MCF 10A (cell line): ENCODE data around the gene PDE1C. TPM values are rescaled to one million over a fixed set of nuclear protein-coding genes. Genes with fewer than 3 reads are reported as not detected.

Experiments used
- Bru-seq: library from RNA; stranded (reverse); fragments of 400-500 nt; gene quantifications from one replicate; lab custom pipeline; 2021; lab: Mats Ljungman, UMichigan
- BruChase-seq, 2 experiments: library from RNA; stranded (reverse); fragments of 400-500 nt; gene quantifications; one replicate each; lab custom pipeline; 2021; lab: Mats Ljungman, UMichigan
- BruUV-seq: library from RNA; stranded (reverse); fragments of 400-500 nt; replicated peaks from 2 replicates; lab custom pipeline; 2021; lab: Mats Ljungman, UMichigan
- CTCF ChIA-PET: fragments of 300-600 bp; sonication (Branson Sonifier 250); formaldehyde crosslinking; extraction: SDS; loops from one replicate; lab custom pipeline; 2021; ENCODE audit warnings: antibody characterized with exemption, inconsistent platforms; lab: Yijun Ruan, JAX
- POLR2A ChIA-PET: fragments of 300-600, 350-650 bp; sonication (Branson Sonifier 250); formaldehyde crosslinking; extraction: SDS; loops from one replicate; lab custom pipeline; 2020; ENCODE audit warnings: antibody characterized with exemption, inconsistent platforms; lab: Yijun Ruan, JAX
- DNase-seq: peaks from one replicate; pipeline ENCODE4 v3.0.0-alpha.2; 2018; ENCODE audit not compliant: unreplicated experiment
- H3K27ac Mint-ChIP-seq: one replicate; pipeline ENCODE4 v1.8.0; 2022; ENCODE audit warnings: mild to moderate bottlenecking, low read depth, mixed read lengths; ENCODE audit not compliant: unreplicated experiment
- H3K27me3 Mint-ChIP-seq: one replicate; pipeline ENCODE4 v1.8.0; 2022; ENCODE audit warnings: mixed read lengths; ENCODE audit not compliant: insufficient read depth, unreplicated experiment
- H3K36me3 Mint-ChIP-seq: one replicate; pipeline ENCODE4 v1.8.0; 2022; ENCODE audit warnings: mild to moderate bottlenecking, moderate library complexity, mixed read lengths; ENCODE audit not compliant: insufficient read depth, unreplicated experiment
- H3K4me1 Mint-ChIP-seq: one replicate; pipeline ENCODE4 v1.8.0; 2022; ENCODE audit warnings: mixed read lengths; ENCODE audit not compliant: insufficient read depth, unreplicated experiment
- H3K4me3 Mint-ChIP-seq: one replicate; pipeline ENCODE4 v1.8.0; 2022; ENCODE audit warnings: mild to moderate bottlenecking, moderate library complexity, mixed read lengths; ENCODE audit not compliant: unreplicated experiment
- H3K9me3 Mint-ChIP-seq: one replicate; pipeline ENCODE4 v1.8.0; 2022; ENCODE audit warnings: mixed read lengths; ENCODE audit not compliant: unreplicated experiment
- intact Hi-C: fragments of 100-400 bp; cut with micrococcal nuclease; formaldehyde crosslinking; loops from 2 replicates; pipeline ENCODE4 v1.14.1; 2022
- long read RNA-seq: library from polyadenylated mRNA; stranded (forward); transcript quantifications from one replicate; pipeline ENCODE4 v2.0.0, GENCODE V29; 2022
- total RNA-seq: library from RNA; stranded (reverse); gene quantifications from 2 replicates; pipeline ENCODE4 v1.2.3, GENCODE V29; 2022
- TF ChIP-seq, protein P1 (sequence below): fragments of 200-600 bp; IDR thresholded peaks from one replicate; pipeline ENCODE4 v1.8.0; 2022; ENCODE audit warnings: antibody characterized with exemption, mild to moderate bottlenecking; ENCODE audit not compliant: unreplicated experiment

Gene PDE1C
- total RNA-seq = 0.14 and 0.27 TPM in 2 replicates
- percentile 16 among the genes with signal in this experiment for Bru-seq, nascent RNA
- percentile 11 among the genes with signal in this experiment for BruChase-seq, experiment 1, labeled RNA remaining after a 6-hour chase
- BruChase-seq, experiment 2, labeled RNA remaining after a 2-hour chase = percentile 14 among the genes with signal in this experiment
- long read RNA-seq, partial matches to known transcripts = 0 of 1 reads
- long read RNA-seq, other reads (novel, unspliced or antisense) = 1 of 1 reads

DNA sequence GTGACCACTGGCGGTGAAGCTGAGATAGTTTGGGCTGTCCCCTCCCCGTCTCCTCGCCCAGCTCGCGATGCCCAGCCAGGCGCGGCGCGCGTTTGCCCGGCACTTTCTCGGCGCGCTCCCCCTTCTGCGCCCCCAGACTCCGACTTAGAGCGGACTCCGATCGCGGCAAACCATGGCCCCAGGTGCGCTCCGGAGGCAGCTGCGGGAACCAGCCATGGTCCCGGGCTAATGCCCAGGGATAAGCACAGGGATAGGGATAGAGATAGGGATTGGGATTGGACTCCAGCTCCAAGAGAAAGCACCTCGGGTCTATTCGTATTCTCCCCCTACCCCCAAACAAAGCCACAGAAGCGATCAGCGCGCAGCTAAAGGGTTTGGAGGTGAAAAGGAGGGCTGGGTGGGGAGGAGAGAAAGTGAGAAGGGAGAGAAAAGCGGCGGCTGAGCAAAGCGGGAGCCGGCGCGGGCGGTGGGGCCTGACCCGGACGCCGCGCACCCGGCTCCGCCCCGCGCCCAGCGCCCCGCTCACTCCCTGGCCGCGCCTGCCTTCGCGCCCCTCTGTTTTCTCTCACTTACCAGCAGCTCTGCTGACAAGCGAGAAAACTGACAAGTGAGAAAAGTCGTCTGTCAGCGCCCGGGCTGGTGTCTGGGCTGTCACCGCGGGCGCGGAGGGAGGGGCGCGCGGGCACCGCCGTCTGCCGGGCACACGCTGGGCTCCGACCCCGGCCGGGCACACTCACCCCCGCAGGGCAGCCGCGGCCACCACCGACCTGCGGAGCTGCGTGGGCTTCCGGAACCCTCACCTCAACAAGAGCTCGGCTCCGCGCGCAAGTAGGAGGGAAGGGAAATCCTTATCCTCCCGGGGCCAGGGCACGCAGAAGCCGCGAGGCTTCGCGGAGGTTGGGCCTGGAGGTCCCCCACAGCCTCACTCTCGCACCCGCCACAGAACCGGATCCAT lies at the start of gene PDE1C:
Gene PDE1C (minus strand): TSS at position 2 of the 955 bp plus-strand sequence.
- Mint-ChIP-seq H3K27me3 (peaks cover 27% of the 10 kb centered on the region), H3K4me3 (peak within 1 kb of the TSS; percentile 58), H3K27ac (no peak within 1 kb of the TSS), H3K4me1 (no peaks in the 10 kb centered on the region), H3K9me3 (no peaks in the 10 kb centered on the region), H3K36me3 (no peaks in the 10 kb centered on the region)
- TF ChIP-seq, protein P1, sequence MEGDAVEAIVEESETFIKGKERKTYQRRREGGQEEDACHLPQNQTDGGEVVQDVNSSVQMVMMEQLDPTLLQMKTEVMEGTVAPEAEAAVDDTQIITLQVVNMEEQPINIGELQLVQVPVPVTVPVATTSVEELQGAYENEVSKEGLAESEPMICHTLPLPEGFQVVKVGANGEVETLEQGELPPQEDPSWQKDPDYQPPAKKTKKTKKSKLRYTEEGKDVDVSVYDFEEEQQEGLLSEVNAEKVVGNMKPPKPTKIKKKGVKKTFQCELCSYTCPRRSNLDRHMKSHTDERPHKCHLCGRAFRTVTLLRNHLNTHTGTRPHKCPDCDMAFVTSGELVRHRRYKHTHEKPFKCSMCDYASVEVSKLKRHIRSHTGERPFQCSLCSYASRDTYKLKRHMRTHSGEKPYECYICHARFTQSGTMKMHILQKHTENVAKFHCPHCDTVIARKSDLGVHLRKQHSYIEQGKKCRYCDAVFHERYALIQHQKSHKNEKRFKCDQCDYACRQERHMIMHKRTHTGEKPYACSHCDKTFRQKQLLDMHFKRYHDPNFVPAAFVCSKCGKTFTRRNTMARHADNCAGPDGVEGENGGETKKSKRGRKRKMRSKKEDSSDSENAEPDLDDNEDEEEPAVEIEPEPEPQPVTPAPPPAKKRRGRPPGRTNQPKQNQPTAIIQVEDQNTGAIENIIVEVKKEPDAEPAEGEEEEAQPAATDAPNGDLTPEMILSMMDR = no peak
- ChIA-PET POLR2A (no interaction called here), CTCF (no interaction called here)
- intact Hi-C loops = no loop called here
- DNase-seq = no peak
- no TSS peak for BruUV-seq

DNA sequence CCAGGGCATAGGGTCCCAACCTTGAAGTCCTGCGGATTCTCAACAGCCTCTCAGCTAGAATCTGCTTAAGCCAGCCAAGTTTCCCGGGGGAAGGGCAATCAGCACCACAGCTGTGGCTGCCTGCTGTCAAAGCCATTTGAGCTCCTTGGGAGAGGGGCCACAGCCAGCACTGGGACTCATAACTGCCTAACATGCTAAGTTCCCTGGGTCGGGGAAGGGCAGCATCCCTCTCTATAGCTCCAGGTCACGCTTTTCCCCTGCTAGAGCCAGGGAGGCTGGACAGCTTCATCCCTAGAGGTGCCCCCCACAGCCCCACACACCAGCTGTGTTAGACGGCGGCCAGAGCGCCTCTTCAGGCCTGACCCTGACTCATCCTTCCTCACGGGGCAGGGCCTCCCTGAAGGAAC lies 49.6 kb upstream of the PDE1C start:
- BruUV-seq = no TSS peak
- no peak overlapping the region for H3K27ac Mint-ChIP-seq
- DNase-seq = no peak
- no peak overlapping the region for H3K4me3 Mint-ChIP-seq
- intact Hi-C loops = no loop called here
- no peaks in the 10 kb centered on the region for H3K36me3 Mint-ChIP-seq
- TF ChIP-seq, protein P1 = no peak
- H3K9me3 Mint-ChIP-seq = peaks cover 9% of the 10 kb centered on the region
- ChIA-PET CTCF (no interaction called here), POLR2A (no interaction called here)
- no peaks in the 10 kb centered on the region for H3K27me3 Mint-ChIP-seq
- H3K4me1 Mint-ChIP-seq = no peaks in the 10 kb centered on the region

DNA sequence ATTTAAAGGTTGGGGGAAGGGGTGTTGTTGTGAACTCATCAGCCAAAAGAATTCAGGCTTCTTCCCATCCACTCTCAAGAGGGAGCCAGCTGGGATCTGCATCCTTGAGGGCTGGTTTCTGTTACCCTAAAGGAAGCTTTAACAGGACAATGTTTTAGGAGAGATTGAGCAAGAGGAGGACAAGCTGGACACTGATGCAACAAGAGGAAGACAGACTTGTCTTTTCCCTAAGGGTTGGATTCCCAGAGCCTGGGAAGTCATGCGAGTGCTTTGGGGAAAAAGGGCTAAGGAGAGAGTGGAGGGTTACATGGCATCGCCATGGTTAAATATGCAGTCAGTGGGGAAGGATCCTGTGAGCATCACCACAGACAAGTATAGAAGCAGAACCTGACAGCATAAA lies 47.6 kb upstream of the PDE1C start:
- ChIA-PET CTCF (interaction anchor here (0.7 kb wide), 1 partner anchor 43 kb away, joined by 3 read pairs; no protein-coding TSS in a partner anchor), POLR2A (no interaction called here)
- no peak overlapping the region for H3K4me3 Mint-ChIP-seq
- H3K9me3 Mint-ChIP-seq = peaks cover 13% of the 10 kb centered on the region
- intact Hi-C loops = no loop called here
- H3K4me1 Mint-ChIP-seq = no peaks in the 10 kb centered on the region
- no peak overlapping the region for H3K27ac Mint-ChIP-seq
- TF ChIP-seq, protein P1 = no peak
- DNase-seq = no peak
- no peaks in the 10 kb centered on the region for H3K36me3 Mint-ChIP-seq
- no TSS peak for BruUV-seq
- no peaks in the 10 kb centered on the region for H3K27me3 Mint-ChIP-seq

DNA sequence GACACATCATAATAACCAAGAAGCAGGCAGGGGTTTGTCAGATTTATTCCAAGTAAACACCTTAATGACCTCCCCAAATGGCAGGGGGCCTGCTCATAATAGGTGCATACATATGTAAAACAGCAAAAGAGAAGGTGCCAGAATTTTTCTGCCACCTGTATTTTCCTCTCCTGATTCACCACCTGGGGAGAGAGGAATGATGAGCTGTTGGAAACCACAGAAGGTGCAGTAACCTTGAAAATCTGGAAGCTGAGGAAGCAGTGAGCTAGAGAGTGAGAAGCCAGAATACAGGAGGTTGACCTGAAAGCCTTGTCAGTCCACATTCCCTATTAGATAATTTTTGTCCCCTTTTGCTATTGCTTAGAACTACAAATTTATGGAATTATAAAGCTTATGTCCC lies 46.2 kb upstream of the PDE1C start:
- CTCF ChIA-PET = no interaction called here
- no peak for DNase-seq
- TF ChIP-seq, protein P1 = no peak
- intact Hi-C loops = no loop called here
- no TSS peak for BruUV-seq
- Mint-ChIP-seq H3K4me3 (no peak overlapping the region), H3K9me3 (peaks cover 15% of the 10 kb centered on the region), H3K27ac (peak overlapping the region; percentile 62), H3K4me1 (no peaks in the 10 kb centered on the region), H3K27me3 (no peaks in the 10 kb centered on the region), H3K36me3 (no peaks in the 10 kb centered on the region)
- POLR2A ChIA-PET = no interaction called here
